SU-DHL-6 (cell line): ENCODE data around the gene UBTF.

ENCODE experiments used
- H2AFZ ChIP-seq: fragments of 200-600 bp; sonication (generic); 2 replicates; pipeline ENCODE4 v1.6.1; 2014; ENCODE audit warnings: low read depth, mild to moderate bottlenecking, moderate library complexity, mixed read lengths, antibody characterized with exemption, low read length; ENCODE audit not compliant: severe bottlenecking
- H3F3A ChIP-seq: fragments of 200-600 bp; shearing (Covaris generic); 2 replicates; pipeline ENCODE4 v1.6.0; 2016; ENCODE audit warnings: antibody characterized with exemption, mild to moderate bottlenecking; ENCODE audit not compliant: insufficient read depth
- H3K27ac ChIP-seq: fragments of 200-600 bp; sonication (generic); 2 replicates; pipeline ENCODE4 v1.5.1; 2016; ENCODE audit warnings: low read depth, mild to moderate bottlenecking, low read length, moderate library complexity, mixed read lengths
- H3K27me3 ChIP-seq: fragments of 200-600 bp; sonication (generic), shearing (Covaris generic); 2 replicates; pipeline ENCODE4 v1.6.0; 2014; ENCODE audit warnings: mild to moderate bottlenecking, low read length
- H3K36me3 ChIP-seq: fragments of 200-600 bp; sonication (generic); 2 replicates; pipeline ENCODE4 v1.6.1; 2014; ENCODE audit warnings: mild to moderate bottlenecking, low read length, mixed read lengths
- H3K4me2 ChIP-seq: fragments of 300-600, 200-600 bp; shearing (Covaris generic), sonication (generic); 2 replicates; pipeline ENCODE4 v1.6.0; 2014; ENCODE audit warnings: low read length, low read depth, mild to moderate bottlenecking; ENCODE audit not compliant: poor library complexity, severe bottlenecking
- H3K4me3 ChIP-seq: fragments of 200-600 bp; sonication (generic); 2 replicates; pipeline ENCODE4 v1.5.1; 2014; ENCODE audit warnings: antibody characterized with exemption, low read length, mild to moderate bottlenecking, mixed read lengths; ENCODE audit not compliant: insufficient read depth, poor library complexity, severe bottlenecking
- H3K79me2 ChIP-seq: fragments of 200-600 bp; sonication (generic); 2 replicates; pipeline ENCODE4 v1.6.1; 2014; ENCODE audit warnings: mild to moderate bottlenecking, low read length, moderate library complexity; ENCODE audit not compliant: insufficient read depth
- H3K9ac ChIP-seq: fragments of 200-600 bp; sonication (generic); 2 replicates; pipeline ENCODE4 v1.7.0; 2014; ENCODE audit warnings: mild to moderate bottlenecking, low read length
- H3K9me2 ChIP-seq: fragments of 200-600 bp; sonication (generic); replicated peaks from 2 replicates; pipeline ENCODE4 v1.6.1; 2014; ENCODE audit warnings: low read length; ENCODE audit not compliant: insufficient read depth
- H3K9me3 ChIP-seq: fragments of 200-600 bp; sonication (generic); 2 replicates; pipeline ENCODE4 v1.6.1; 2014; ENCODE audit warnings: low read length, mixed read lengths; ENCODE audit not compliant: insufficient read depth
- H4K20me1 ChIP-seq: fragments of 200-600 bp; sonication (generic); 2 replicates; pipeline ENCODE4 v1.6.1; 2014; ENCODE audit warnings: low read depth, mild to moderate bottlenecking, antibody characterized with exemption, low read length, moderate library complexity, mixed read lengths
- CTCF ChIP-seq: fragments of 200-600 bp; sonication (generic); IDR thresholded peaks from one replicate; pipeline ENCODE4 v1.5.1; 2017; ENCODE audit warnings: antibody characterized with exemption, mild to moderate bottlenecking, low read length, moderate library complexity; ENCODE audit not compliant: insufficient read depth, poor library complexity, severe bottlenecking
- EZH2phosphoT487 ChIP-seq: fragments of 200-600 bp; sonication (generic), shearing (Covaris generic); conservative IDR thresholded peaks from 2 replicates; pipeline ENCODE4 v1.6.1; 2018; ENCODE audit warnings: mild to moderate bottlenecking, antibody characterized with exemption, low read length, moderate library complexity, mixed read lengths

The UBTF gene

DNA sequence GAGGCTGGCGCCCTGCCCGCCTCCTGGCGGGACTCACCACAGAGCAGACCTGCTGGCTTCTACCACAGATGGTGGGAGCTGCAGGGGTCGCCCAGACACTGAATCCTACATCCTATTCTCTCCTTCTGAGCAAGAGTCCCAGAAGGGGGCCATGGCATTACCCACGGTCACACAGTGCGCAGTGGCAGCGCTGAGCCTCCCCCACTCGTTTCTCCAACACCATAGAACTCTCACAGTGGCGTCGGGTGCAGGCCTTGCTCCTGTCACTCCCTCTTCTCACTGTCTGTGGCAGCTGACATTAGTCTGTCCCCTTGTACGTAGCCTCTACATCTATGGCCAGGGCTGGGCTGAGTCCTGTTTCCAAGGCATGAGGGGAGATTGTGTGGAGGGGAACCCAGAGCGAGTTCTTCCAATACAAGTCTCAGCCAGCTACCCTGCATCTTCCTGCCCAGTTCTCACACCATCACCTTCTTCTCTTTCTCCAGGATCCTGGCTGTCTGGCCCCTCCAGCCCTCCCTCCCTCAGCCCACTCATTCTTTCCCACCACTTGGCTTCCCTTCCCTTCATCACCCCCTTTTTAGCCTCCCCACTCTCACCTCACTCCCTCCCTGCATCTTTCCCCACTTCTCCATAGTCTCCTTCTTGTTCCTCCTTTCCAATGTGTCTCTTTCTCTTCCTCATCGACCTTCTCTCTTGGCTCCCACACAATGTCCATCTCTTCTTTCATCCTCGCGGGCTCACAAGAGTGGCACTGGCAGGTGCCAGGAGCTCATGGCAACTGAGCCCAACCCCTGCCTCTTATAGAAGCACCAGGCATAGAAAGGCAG is 5.9 kb downstream of the UBTF start:
- Histone ChIP-seq H3K27ac (no peak overlapping the region), H3K36me3 (peaks cover 18% of the 10 kb centered on the region)

GRCh38 chr17:44212507-44213402 is 6.7 kb downstream of the UBTF start:
- TF ChIP-seq EZH2phosphoT487: no peak
- TF ChIP-seq CTCF: no peak
- no peak overlapping the region for H3K27ac ChIP-seq
- H3K9ac ChIP-seq: no peak overlapping the region

More for the DNA sequence above, 5.9 kb downstream of the UBTF start:
- H3K9me2 ChIP-seq: no peaks in the 10 kb centered on the region
- no peak overlapping the region for H3K4me3 ChIP-seq
- no peaks in the 10 kb centered on the region for H3K9me3 ChIP-seq
- no peaks in the 10 kb centered on the region for H3K27me3 ChIP-seq
- H2AFZ ChIP-seq: no peak overlapping the region
- no peak overlapping the region for H3K4me2 ChIP-seq
- H3K9ac ChIP-seq: no peak overlapping the region
- TF ChIP-seq CTCF: no peak
- TF ChIP-seq EZH2phosphoT487: no peak
- no peaks in the 10 kb centered on the region for H4K20me1 ChIP-seq
- H3K79me2 ChIP-seq: peaks cover 32% of the 10 kb centered on the region
- H3F3A ChIP-seq: peaks cover 21% of the 10 kb centered on the region; the same call in 1 of the 2 replicates

DNA sequence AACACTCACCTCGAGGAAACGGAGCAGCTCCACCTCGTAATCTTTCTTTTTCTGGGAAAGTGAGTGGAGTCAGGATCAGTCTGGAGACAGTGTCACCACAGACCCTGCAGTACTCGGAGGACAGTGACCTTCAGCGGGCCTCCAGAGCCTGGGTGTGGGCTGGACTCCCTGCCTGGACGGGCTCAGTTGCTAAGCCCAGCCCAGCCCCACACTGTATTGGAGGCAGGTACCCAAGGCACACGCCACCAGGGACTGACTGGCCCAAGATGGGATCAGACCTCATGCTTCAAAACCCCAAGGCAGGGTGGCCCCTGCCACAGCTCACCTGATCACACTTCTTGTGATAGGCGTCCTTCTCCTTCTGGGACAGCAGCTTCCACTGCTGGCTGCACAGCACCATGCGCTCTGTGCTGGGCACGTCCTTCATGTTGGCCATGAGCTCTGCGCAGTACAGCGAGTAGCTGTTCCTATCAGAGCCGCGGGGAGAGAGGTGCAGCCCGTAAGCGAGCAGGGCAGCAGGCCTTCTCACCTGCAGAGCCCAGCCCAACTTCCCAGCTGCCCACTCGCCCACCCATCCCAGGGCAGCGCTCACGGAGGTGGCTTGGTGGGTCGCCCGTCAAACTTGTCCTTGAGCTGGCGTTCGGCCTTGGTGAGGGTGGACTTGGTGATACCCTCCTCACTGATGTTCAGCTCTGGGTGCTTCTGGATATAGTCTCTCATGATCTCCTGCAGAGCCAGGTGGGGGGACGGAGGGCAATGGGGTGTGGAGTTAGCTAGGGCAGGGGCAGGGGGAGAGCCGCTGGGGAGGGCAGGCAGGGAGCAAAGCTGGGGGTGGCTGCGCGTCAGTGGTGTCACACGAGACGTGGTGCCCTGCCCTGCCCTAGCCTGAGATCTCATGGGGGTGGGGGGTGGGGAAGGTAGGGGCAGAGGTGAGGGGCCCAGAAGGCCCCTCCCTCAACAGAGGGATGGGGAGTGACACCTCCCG is 7.9 kb downstream of the UBTF start:
- Histone ChIP-seq H3K9me3 (no peaks in the 10 kb centered on the region), H3K27me3 (no peaks in the 10 kb centered on the region), H3K36me3 (peaks cover 22% of the 10 kb centered on the region), H3K9me2 (no peaks in the 10 kb centered on the region), H3K9ac (peak overlapping the region; percentile 85), H4K20me1 (no peaks in the 10 kb centered on the region), H3K4me2 (peak overlapping the region; percentile 65), H3K4me3 (peak overlapping the region; percentile 45), H3K27ac (peak overlapping the region; percentile 88), H3K79me2 (peaks cover 15% of the 10 kb centered on the region), H2AFZ (no peak overlapping the region), H3F3A (peaks cover 11% of the 10 kb centered on the region; the same call in 1 of the 2 replicates)
- TF ChIP-seq EZH2phosphoT487 (no peak), CTCF (no peak)

More at GRCh38 chr17:44212507-44213402, 6.7 kb downstream of the UBTF start:
- no peaks in the 10 kb centered on the region for H3K9me3 ChIP-seq
- peaks cover 21% of the 10 kb centered on the region; the same call in 1 of the 2 replicates for H3F3A ChIP-seq
- no peak overlapping the region for H2AFZ ChIP-seq
- H3K9me2 ChIP-seq: no peaks in the 10 kb centered on the region
- peaks cover 22% of the 10 kb centered on the region for H3K36me3 ChIP-seq
- H3K4me2 ChIP-seq: no peak overlapping the region
- no peaks in the 10 kb centered on the region for H3K27me3 ChIP-seq
- H3K4me3 ChIP-seq: no peak overlapping the region
- H3K79me2 ChIP-seq: peaks cover 27% of the 10 kb centered on the region
- no peaks in the 10 kb centered on the region for H4K20me1 ChIP-seq
